Stimulated activated CD8-positive, alpha-beta memory T cell treated with anti-CD3 and anti-CD28 coated beads, Interleukin-4, amount 100 ng/mL, for 48 hours (primary cell): ENCODE data around the gene MFAP1.

Source experiments
- DNase-seq: peaks from one replicate; pipeline ENCODE4 v3.0.0-alpha.2; 2020

Gene MFAP1

DNA sequence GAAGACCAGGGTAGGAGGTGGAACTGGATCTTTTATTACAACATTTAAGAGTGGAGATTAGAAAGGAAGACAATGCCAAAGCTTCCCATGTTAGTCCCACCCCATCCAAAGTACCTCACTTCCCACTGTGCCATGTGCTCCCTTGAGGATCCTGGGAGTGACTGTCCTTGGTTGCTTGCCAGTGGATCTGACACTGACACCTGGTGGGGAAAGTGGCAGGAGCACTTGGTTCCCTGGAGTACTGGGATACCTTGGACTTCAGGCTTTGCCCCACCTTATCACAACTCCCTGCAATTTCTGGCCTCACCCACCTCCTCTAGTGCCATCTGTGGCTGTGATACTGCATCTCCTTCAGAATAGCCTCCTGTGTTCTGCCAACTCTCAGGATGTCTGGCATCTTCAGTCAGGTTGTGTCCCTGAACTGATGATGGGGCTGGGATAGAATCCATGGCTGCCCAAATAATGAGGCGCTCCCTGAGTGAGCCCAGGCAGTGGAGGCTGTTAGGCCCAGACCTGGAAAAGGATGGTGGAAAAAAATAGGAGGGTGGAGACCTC lies 49.0 kb downstream of the MFAP1 start:
- no peak for DNase-seq

DNA sequence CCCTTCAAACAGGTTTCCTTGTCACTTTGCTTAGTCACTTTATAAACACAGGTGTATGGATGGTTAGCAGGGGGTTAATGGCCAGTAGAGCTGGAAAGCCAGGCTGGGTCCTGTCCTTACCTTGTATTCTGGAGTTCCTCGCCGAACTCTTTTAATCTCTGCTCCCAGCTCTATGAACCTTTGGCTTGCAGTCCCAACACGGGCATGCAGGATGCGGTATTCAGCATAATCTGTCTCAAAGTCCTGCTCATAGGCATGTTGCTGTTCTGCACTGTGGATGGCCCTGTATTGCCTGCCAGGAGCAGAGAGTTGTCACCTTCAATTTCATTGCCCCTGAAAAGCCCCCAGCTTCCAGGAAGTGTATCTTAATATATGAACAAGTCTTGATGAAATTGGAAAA lies 50.4 kb downstream of the MFAP1 start:
- DNase-seq, result no peak

DNA sequence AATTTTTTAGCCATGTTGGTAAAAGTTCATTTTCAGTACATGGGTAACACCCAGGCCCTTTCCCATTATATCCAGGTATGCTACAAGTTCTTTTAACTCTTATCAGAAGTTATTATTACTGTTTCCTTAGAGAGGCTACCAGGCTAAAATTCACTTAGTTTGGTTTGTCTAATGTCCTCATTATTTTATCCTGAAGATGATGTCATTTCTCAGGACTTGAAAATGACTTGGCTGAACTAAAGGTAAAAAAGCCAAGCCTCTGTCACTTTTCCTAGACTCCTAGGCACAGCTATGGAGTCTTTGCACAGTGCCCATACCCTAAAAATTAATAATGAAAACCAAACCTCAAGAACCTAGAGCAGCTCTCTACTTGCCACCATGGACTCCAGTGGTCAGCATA lies 51.9 kb downstream of the MFAP1 start:
- no peak for DNase-seq

DNA sequence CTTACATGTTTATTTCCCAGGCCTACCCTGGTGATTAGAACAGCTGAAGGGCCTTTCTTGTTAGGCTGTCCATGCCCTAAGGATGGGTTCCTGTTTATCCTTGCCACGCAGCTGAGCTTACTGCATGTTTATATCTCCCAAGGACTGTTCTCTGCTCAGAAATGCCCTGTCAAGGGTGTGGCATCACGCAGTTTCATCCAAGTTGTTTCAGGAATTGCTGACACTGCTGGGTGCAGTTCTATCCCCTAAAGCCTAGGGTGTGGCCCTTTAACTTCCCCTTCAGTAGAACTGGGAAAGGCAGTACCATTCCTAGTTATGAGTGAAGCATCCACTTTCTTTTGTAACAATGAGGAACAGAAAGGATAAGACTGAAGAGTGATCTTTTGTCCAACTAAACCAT lies 52.7 kb downstream of the MFAP1 start:
- DNase-seq, result no peak

DNA sequence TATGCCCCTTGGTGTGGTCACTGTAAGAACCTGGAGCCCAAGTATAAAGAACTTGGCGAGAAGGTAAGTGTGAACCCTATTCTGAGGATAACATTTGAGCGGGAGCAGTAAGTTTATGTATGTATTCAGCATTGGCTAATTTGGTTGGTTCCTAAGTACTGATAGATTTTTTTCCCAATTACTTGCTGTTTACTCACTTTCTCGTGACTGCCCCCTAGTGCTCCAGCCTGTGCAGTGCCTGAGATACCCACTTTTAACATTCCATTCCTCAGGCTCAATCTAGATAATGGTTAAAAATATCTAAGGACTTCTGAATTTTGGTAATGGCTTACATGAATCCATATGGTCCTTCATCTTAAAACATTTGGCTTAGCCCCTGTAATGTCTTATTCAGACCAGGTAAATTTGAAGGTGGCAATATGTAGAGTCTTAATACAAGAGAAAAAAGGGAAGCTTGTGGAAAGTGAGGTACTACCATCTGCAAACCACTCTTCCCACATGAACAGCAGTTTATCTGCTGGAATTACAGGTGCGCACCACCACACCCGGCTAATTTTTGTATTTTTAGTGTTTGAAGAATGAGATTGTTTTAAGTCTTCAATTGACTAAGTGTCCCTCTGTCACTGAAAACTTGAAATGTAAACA lies 54.8 kb downstream of the MFAP1 start:
- DNase-seq, result peak; percentile 78

DNA sequence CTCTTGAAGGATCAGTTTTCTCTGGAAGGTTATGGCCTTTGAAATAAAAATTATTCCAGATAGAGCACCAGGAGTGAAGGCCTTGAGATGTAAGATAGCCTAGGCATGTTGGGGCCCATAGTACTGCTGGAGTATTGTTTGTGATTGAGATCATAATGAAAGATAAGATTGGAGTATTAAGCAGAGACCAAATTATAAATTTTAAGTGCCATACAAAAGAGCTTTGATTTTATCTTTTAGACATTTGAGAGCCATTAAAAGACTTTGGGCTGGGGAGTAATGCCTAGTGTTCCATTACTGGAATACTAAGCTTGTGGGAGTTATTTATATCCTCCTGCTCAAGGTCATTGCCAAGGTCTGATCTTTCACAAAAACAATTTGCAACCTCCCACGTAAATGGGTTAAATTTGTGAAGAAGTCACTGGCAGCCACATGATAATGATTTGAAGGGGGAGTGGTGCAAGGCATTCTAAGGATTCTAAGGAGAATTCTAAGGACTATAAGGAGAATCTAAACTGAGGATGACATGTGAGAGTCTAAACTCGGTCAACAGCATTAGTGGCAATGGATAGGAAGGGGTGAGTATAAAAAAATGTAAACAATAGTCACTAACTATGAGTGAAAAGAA lies 60.6 kb downstream of the MFAP1 start:
- DNase-seq, result no peak

DNA sequence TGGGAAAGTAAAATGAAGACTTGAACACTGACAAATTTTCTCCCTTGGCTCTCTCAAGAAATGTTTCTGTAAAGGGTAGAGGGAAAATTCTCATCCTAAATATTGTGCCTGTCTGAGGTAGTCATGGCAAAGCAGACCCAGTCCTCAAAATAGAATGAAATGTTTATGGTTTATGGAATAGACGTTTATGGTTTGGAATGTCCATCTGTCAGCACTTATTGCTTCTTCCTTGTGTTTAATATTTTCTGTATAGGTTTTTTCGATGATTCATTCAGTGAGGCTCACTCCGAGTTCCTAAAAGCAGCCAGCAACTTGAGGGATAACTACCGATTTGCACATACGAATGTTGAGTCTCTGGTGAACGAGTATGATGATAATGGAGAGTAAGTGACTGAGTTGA lies 61.7 kb downstream of the MFAP1 start:
- no peak for DNase-seq
